ENCODE measurements around the gene ADGRD2. TPM values are rescaled to one million over a fixed set of nuclear protein-coding genes. Genes with fewer than 3 reads are reported as not detected.

The ADGRD2 gene
- total and polyA plus RNA-seq, 4 donors: not detected

DNA sequence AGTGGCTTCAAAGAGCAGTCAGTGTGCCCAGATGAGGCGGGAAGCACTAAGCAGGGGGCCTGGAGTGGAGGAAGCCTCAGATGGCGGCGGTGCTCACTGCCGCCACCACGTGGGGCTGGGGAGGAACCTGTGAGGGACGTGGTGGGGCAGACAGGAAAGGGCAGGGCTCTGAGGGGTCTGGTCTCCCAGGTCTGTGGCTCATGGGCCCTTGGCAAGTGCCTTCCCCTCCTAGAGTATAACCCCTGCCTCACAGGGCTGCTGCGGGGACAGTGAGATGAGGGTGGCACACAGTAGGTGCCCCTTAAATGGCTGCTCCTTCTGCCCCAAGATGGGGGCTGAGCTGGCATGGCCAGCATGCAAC, 30.4 kb downstream of the ADGRD2 start:
- H3K9me3 ChIP-seq (ENCODE audit: control insufficient read depth in 4 of 4, low read length in 3 of 4): no peaks in the 10 kb centered on the region
- 21% methylated on average over 7 of the region's 7 CpGs for WGBS
- H3K4me1 ChIP-seq (ENCODE audit: control insufficient read depth in 4 of 4, insufficient read depth in 4 of 4, low read length in 3 of 4): no peaks in the 10 kb centered on the region
- no peaks in the 10 kb centered on the region for H3K36me3 ChIP-seq (ENCODE audit: control insufficient read depth in 4 of 4, insufficient read depth in 3 of 4, low read depth in 1 of 4, low read length in 3 of 4)
- TF ChIP-seq HNF4G (IDR thresholded peaks at IDR 0.05): no peak
- TF ChIP-seq JUND (IDR thresholded peaks at IDR 0.05): no peak
- no peak for TF ChIP-seq NR2F2 (IDR thresholded peaks at IDR 0.05)
- no peak for TF ChIP-seq TAF1 (conservative IDR thresholded peaks at IDR 0.05)
- TF ChIP-seq SP1 (IDR thresholded peaks at IDR 0.05): no peak
- TF ChIP-seq, protein P1, sequence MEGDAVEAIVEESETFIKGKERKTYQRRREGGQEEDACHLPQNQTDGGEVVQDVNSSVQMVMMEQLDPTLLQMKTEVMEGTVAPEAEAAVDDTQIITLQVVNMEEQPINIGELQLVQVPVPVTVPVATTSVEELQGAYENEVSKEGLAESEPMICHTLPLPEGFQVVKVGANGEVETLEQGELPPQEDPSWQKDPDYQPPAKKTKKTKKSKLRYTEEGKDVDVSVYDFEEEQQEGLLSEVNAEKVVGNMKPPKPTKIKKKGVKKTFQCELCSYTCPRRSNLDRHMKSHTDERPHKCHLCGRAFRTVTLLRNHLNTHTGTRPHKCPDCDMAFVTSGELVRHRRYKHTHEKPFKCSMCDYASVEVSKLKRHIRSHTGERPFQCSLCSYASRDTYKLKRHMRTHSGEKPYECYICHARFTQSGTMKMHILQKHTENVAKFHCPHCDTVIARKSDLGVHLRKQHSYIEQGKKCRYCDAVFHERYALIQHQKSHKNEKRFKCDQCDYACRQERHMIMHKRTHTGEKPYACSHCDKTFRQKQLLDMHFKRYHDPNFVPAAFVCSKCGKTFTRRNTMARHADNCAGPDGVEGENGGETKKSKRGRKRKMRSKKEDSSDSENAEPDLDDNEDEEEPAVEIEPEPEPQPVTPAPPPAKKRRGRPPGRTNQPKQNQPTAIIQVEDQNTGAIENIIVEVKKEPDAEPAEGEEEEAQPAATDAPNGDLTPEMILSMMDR (IDR thresholded peaks at IDR 0.05; ENCODE audit: low read depth, low read length, missing input control): no peak
- TF ChIP-seq GABPA (IDR thresholded peaks at IDR 0.05 in 1 of 2, conservative IDR thresholded peaks at IDR 0.05 in 1 of 2): no peak
- no peak for TF ChIP-seq FOXA1 (IDR thresholded peaks at IDR 0.05)
- TF ChIP-seq, protein P2, sequence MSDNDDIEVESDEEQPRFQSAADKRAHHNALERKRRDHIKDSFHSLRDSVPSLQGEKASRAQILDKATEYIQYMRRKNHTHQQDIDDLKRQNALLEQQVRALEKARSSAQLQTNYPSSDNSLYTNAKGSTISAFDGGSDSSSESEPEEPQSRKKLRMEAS (IDR thresholded peaks at IDR 0.05): no peak
- TF ChIP-seq RXRA (IDR thresholded peaks at IDR 0.05): no peak
- TF ChIP-seq, protein P3, sequence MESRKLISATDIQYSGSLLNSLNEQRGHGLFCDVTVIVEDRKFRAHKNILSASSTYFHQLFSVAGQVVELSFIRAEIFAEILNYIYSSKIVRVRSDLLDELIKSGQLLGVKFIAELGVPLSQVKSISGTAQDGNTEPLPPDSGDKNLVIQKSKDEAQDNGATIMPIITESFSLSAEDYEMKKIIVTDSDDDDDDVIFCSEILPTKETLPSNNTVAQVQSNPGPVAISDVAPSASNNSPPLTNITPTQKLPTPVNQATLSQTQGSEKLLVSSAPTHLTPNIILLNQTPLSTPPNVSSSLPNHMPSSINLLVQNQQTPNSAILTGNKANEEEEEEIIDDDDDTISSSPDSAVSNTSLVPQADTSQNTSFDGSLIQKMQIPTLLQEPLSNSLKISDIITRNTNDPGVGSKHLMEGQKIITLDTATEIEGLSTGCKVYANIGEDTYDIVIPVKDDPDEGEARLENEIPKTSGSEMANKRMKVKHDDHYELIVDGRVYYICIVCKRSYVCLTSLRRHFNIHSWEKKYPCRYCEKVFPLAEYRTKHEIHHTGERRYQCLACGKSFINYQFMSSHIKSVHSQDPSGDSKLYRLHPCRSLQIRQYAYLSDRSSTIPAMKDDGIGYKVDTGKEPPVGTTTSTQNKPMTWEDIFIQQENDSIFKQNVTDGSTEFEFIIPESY (IDR thresholded peaks at IDR 0.05): no peak
- TF ChIP-seq HNF4A (conservative IDR thresholded peaks at IDR 0.05): no peak
- no peak for DNase-seq (ENCODE audit: low spot score)
- H3K27me3 ChIP-seq (ENCODE audit: control insufficient read depth in 4 of 4, insufficient read depth in 4 of 4, low read length in 3 of 4): peaks cover 0 to 5% (median 2%) of the 10 kb centered on the region in 4 donors
- no peak overlapping the region for H3K4me3 ChIP-seq (ENCODE audit: low read depth in 1 of 3, low read length in 3 of 3)
- H3K9ac ChIP-seq (ENCODE audit: low read depth in 1 of 2, low read length in 2 of 2): no peak overlapping the region
- H3K27ac ChIP-seq (ENCODE audit: low read depth in 1 of 2, low read length in 2 of 2): no peak overlapping the region

DNA sequence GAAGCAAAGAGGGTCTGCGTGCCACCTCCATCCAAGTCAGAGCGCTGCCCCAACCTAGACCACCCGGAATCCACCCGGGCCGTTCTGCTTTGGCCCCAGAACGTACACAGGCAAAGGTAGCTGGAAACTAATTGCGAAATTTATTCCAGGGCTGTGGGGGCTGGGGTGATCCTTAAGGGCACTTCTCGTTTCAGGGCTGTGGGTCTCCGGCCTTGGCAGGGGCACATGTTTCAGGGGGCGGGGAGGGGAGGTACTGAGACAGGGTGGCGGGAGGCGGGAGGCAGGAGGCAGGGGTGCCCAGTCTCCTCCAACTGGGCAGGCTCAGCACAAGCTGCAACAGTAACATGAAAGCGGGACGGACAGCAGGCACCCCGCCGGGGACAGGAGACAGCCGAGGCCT, 30.9 kb downstream of the ADGRD2 start:
- no peak for DNase-seq (ENCODE audit: low spot score)
- TF ChIP-seq, protein P1 (IDR thresholded peaks at IDR 0.05; ENCODE audit: low read depth, low read length, missing input control): no peak
- TF ChIP-seq HNF4G (IDR thresholded peaks at IDR 0.05) (no peak), FOXA1 (IDR thresholded peaks at IDR 0.05) (no peak)
- Histone ChIP-seq H3K27ac (ENCODE audit: low read depth in 1 of 2, low read length in 2 of 2) (no peak overlapping the region), H3K36me3 (ENCODE audit: control insufficient read depth in 4 of 4, insufficient read depth in 3 of 4, low read depth in 1 of 4, low read length in 3 of 4) (no peaks in the 10 kb centered on the region), H3K9ac (ENCODE audit: low read depth in 1 of 2, low read length in 2 of 2) (no peak overlapping the region), H3K4me3 (ENCODE audit: low read depth in 1 of 3, low read length in 3 of 3) (no peak overlapping the region), H3K4me1 (ENCODE audit: control insufficient read depth in 4 of 4, insufficient read depth in 4 of 4, low read length in 3 of 4) (no peaks in the 10 kb centered on the region), H3K9me3 (ENCODE audit: control insufficient read depth in 4 of 4, low read length in 3 of 4) (no peaks in the 10 kb centered on the region), H3K27me3 (ENCODE audit: control insufficient read depth in 4 of 4, insufficient read depth in 4 of 4, low read length in 3 of 4) (peaks cover 0 to 2% (median under 1%) of the 10 kb centered on the region in 4 donors)
- 47% methylated on average over 17 of the region's 17 CpGs for WGBS
